GM19023 (cell line): ENCODE measurements around the gene TAB2.
"Not testable (repeated sequence)": the region's sequence is repeated elsewhere in the genome, so short reads cannot be mapped to it uniquely, and the experiment has no call there.

ENCODE experiments used
- ATAC-seq: cut with Tn5 transposase; IDR thresholded peaks from one replicate; pipeline ENCODE4 v1.9.1; 2021; ENCODE audit warnings: mild to moderate bottlenecking, moderate library complexity; ENCODE audit not compliant: unreplicated experiment

Gene TAB2

DNA sequence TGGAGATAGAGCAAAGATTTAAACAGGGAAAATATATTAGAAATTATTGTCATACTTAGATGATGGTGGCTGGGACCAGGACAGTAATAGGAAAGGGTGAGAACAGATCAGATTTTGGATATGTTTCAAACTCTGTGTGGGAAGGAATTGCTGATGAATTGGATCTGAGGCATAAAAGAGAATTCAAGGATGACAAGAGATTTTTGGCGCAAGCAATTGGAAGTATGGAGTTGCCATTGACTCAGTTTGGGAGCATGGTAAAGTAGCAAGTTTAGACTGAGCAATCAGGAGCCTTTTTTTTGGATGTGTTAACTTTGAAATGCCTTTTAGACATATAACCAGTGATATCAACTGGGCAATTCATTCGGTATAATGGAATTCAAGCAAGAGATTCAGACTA is 14.4 kb downstream of the TAB2 start:
- no peak for ATAC-seq

DNA sequence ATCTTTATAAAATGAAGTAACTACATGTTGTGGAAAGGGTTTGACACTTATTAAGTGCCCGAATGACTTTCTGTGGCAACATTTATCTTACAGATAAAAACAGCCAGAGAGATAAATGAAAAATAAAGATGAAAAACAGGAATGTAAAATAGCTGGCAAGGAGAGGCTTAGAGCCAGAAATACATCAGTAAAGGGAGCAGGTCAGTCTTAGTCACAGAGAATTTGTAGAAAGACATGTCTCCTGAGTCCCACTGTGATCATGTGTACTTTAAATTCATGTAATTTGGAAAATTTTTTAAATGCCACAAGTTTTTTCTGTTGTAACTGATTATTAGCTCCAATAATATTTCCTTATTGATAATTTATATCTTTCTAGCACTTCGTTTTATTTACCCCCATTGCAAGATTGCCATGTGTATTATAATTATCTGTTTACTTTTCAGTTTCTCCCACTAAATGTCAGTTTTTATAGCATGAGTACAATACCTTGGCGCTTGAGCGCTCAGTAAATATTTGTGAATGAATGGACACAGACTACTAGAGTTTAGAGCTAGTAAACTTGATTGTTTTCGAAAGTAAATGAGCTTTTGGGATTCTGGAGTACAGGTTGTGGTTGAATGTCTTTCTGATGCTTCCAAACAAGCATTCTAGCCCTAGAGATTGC is 15.2 kb downstream of the TAB2 start:
- ATAC-seq = no peak

DNA sequence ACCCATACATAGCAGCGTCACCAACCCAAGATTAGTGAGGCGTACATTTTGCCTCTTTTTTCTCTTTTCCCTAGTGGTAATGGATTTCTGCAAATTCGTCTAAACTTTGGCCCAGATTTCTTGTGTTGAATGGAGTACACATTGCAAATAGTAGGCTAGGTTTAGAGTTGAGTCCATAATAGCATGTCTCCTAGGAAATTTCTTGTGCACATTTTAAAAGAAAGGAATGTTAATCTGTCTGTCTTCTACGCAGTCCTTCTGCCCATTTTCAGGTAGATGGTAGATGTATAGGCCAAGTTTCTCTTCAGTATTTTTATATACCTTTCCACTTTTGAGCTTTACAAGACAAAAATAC is 15.7 kb downstream of the TAB2 start:
- ATAC-seq = no peak

DNA sequence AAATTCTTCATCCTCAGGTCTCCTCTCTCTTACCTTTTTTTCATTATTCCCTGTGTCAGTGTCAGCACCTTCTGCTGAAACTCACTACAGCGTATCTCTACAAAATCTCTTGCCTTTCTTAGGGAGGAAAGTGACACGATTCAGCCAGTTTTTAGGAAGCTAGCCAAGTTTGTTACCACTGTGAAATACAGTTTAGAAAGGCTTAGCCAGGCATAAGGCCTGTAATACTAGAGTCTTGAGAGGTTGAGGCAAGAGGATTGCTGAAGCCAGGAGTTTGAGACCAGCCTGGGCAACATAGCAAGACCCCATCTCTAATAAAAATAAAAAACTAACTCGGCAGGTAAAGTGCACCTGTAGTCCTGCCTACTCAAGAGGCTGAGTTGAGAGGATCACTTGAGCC is 16.7 kb downstream of the TAB2 start:
- no peak for ATAC-seq

DNA sequence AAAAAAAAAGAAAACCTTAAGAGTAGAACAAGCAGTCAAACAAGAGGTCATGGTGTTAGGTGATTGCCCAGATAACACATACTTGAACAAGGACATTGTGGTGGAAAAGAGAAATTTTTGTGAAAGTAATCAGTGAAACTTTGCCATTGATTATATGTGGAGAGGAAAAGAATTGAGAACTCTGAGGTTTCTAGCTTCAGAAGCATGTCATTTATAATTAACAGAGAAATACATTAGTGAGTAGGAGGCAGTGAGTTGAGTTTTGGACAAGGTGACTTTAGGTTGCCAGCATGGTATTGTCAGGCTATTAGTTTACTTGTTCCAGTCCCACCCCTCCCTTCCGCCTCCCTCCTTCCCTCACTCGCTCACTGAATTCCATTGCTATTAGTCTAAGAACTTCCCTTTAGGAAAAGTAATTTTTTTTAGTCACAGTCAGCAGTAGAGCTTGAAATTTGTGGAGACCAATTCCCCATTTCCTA is 17.2 kb downstream of the TAB2 start:
- no peak for ATAC-seq

DNA sequence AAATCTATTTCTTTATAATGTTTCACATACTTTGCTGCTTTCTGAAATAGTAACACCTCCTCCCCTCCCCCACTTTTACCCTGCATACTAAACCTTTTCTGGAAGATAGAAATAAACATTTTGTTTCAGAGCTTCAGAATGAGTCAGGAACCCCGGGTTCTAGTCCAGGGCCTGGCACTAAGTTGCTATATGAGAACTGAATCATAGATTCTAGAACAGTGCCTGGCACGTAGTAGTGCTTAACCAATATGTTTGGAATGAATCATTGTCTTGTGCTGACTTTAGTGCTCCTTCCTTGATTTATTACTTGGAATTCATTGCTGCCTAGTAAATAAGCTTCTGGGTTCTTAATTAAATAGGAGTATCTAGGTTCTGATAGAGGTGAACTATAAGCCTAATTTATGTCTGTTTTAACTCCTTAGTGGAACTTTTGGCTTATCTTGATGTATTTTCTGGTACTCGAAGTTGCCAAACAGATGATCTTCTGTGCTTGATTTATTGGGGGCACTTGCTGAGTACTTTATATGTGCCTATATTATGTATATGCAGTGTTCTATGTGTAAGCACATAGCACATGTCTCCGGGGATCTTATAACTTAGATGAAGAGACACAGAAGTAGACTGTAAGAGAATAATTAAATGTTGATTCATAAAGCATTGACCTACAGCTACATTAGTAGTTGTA is 18.6 kb downstream of the TAB2 start:
- ATAC-seq = no peak

DNA sequence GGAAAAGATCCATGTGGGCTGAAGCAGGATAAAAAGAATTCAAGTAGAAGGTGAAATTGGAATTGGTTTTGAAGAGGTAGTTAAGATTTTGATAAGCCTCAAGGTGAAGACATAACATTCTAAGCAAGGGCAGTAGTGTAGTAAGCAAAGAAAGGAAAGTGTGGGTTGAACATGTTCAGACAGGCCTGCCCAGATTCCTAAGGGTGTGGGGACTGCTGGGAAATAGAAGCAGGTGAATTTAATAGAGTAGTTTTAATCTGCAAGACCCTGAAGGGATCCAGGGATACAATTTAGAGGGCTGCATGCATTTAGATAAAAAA is 19.1 kb downstream of the TAB2 start:
- ATAC-seq = no peak

DNA sequence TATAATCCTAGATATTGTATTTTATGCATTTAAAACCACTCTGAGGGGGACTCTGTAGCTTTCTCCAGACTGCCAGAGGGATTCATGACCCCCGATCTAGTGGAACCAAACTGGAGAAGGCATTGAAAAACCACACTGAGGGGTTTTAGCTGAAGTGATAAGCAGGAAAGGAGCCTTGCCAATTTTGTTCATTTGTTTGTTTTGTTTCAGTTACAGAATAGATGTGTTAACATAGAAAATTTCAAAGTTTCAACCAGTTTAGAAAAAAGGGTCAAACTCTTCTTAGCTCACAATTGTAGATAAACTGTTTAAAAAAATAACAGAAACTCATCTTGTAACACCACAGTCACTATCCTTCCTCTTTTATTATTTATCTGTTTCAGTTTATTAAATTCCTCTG is 19.8 kb downstream of the TAB2 start:
- no peak for ATAC-seq

DNA sequence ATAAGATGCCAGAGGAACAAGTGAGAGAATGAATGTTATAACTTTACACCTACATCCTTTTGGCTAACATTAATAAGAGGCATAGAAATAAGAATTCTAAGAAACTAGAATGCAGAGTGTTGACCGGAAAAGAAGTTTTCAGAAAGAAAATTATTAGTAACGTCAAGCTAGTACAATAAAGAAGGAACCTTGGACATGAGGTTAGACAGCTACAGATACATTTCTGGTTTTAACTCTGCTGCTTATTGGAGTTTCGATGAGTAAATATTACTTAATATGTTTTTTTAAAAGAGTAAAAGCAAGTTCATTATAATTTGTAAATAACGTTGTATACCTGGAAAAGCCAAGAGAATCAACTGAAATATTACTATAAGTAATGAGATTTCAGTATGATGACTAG is 22.7 kb downstream of the TAB2 start:
- ATAC-seq = no peak

DNA sequence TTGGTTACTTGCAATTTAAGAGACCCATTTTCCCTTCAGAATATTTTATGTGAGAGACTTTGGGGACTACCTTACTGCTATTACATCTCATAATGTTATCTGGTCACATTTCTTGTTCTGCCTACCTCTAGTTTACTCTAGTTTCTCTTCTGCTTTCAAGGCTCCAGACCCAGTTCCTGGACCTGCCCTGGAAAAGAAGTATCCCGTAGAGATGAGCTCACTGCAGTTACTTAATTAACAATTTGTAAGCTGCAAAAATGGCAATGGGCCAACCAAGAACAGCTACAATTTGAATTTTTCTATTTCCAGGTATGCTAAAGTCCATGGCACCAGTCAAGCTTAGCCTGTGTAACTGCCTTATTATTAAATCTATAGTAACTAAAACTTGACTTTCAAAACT is 25.0 kb downstream of the TAB2 start:
- peak; percentile 69 for ATAC-seq

DNA sequence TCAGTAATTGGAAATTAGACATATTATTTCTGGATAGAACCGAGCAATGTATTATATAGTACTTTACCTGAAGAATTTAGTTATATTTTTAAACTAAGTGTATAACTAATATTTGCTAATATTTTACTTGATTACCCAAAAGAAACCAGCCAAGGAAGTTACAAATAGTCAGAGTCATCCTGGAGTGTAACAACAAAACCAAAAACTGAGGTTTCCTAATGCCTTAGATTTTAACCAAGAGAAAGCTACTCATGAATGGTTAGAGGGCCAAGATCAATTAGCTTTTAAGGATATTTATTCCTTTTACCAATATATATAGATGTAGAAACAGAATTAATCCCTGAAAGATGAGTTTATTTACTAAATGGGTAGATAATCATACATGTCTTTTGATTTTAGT is 26.0 kb downstream of the TAB2 start:
- ATAC-seq = no peak

DNA sequence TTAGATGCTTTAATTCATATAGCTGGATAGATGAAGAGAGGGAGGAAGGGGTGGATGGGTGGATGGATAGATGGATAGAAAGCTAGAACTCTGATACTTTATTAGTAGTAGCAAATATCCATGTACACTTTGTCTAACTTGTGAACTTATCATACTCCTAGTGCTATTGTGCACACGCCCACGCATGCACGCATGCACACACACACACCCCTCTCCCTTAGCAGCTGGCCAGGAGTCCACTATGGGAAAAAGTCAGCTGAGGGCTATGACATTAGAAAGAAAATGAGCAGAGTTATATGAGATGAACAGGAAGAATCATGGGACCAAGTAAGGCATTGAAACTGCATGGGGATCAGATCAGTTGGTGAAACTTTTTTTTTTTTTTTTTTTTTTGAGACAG is 28.6 kb downstream of the TAB2 start:
- ATAC-seq = no peak

DNA sequence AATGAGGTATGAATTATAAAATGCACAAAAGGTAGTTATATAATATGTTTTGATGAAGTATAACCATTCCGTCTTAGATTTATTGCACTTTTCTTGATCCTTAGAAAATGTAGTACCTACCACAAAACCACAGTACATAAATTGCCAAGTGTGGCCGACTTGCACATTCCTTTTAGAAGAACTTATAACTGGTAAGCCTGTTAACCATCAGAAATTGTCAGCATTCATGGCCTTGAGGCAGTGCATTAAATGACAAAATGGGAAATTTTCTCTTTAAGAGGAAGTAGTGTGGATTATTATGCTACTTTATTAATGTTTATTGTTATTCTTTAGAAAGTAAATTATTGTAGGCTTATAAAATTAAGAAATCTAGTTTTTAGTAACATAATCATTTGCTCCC is 29.6 kb downstream of the TAB2 start:
- no peak for ATAC-seq

DNA sequence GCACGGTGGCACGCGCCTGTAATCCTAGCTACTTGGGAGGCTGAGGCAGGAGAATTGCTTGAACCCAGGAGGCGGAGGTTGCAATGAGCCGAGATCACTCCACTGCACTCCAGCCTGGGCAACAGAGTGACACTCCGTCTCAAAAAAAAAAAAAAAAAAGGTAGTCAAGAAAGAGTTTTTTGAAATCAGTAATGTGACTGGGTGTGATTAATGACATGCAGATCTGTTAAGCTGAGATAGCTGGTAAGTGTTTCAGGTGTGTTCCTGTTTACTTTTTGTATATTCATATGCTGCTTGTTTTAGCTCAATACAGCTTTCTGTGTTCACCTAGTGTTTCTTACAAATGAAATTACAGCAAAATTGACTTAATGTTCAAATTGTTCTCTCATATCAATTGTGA is 31.8 kb downstream of the TAB2 start:
- not testable (repeated sequence) for ATAC-seq

DNA sequence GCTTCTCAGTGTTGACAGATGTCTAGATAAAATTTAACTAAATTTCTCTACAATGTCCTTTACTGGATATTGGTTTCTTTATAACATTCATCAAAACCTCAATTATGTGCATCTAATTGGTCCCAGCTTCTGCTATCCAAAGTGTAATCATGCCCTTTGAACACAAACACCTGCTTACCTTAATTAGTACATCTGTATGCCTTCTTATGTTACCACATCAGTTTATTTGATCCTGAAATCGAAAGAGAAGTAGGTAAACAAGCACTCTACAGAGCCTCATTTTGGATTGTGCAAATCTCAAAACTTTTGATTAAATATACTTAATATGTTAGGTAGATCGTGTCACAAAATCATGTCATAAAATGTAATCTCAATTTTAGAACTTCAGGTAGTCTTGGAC is 36.5 kb downstream of the TAB2 start:
- ATAC-seq = no peak

DNA sequence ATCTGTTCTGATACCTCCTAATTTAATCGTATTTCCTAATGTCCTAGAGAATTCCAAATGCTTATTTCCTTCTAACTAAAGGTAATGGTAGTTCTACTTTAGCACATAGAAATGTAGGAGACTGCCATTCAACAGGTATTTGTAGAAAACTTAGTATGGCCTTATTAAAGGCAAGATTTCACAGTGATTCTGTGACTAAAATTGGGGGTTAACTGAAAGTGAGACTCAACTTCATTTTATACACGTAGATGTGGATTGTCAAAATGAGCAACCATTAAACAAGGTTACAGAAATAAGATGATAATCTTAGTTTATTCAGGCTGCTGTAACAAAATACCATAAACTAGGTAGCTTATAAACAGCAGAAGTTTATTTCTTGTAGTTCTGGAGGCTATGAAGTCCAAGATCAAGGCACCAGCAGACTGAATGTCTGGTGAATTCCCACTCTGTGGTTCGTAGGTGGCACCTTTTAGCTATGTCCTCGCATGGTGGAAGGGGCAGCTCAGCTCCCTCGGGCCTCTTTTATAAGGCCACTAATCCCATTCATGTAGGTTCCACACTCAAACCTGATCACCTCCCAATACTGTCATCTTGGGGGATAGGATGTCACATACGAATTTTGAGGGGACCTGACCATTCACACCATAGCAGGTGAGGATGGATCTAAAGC is 38.7 kb downstream of the TAB2 start:
- no peak for ATAC-seq

DNA sequence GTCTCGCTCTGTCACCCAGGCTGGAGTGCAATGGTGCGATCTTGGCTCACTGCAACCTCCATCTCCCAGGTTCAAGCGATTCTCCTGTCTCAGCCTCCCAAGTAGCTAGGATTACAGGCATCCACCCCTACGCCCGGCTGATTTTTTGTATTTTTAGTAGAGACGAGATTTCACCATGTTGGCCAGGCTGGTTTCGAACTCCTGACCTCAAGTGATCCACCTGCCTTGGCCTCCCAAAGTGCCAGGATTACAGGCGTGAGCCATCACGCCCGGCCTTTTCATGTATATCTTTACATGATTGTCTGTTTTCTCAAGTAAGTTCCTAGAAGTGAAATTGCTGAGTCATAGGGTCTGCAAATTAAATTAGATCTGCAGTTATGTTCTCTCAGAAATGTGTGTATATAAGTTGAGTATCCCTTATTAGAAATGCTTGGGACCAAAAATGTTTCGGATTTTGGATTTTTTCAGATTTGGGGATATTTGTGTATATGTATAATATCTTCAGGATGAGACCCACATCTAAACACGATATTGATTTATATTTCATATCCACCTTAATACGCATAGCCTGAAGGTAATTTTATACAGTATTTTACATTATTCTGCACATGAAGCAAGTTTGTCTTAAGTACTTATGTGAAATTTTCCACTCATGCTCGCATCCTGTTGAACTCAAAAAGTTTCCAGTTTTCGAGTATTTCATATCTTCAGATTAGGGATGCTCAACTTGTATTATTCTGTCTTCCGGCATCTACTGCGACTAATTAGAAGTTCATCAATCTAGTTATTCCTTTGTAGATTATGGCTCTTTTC is 40.4 kb downstream of the TAB2 start:
- no peak for ATAC-seq

DNA sequence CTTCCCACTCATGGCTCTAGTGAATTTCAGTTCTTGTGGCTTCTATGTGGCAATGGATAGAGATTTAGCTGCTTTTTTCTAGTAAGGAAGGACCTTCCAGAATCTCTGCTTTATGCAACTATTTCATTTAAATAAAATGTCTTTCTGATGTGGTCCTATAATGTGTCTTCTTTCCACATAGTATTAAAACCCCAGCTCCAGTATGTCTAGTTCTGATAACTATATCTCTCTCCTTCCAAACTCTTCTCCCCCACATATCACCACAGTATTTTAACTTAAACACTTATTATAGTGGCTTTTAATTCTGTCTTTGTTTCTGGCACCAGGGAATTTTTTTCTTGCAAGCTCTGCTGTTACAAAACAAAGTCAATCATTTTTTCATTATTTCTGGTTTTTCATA is 41.9 kb downstream of the TAB2 start:
- no peak for ATAC-seq

DNA sequence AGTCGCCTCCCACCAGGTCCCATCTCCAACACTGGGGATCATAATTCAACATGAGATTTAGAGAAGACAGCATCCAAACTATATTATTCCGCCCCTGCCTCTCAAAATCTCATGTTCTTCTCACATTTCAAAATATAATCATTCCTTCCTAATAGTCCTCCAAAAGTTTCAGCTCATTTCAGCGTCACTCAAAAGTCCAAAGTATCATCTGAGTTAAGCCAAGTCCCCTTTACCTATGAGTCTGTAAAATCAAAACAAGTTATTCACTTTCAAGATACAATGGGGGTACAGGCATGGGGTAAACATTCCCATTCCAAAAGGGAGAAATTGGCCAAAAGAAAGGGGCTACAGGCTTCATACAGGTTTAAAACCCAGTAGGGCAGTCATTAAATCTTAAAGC is 43.0 kb downstream of the TAB2 start:
- ATAC-seq = no peak

DNA sequence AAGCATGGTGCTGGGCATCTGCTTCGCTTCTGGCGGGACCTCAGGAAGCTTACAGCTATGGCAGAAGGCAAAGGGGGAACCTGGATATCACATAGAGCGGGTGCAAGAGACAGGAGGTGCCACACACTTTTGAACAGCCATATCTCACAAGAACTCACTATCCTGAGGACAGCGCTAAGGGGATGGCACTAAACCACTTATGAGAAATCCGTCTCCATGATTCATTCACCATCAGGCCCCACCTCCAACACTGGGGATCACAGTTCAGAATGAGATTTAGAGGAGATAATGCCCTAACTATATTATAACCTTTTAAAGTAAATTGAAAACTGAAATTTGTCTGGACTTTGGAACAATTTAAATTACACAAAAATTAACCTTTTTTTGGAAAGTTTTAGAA is 44.8 kb downstream of the TAB2 start:
- no peak for ATAC-seq

DNA sequence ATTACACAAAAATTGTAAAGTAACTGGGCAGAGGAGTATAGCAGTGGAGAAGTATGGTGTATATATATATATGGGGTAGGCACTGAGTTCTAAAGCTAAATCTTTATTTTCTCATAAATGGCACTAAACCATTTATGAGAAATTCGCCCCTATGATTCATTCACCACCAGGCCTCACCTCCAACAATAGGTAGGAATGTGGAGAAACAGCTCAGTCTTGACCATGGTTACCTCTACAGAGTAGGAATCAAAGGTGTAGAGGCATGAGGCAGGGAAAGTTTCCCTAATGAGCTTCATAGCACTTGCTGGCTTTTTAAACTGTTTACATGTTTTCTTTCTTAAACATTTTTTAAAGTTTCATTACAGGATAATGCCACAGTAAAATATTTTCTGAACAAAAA is 45.6 kb downstream of the TAB2 start:
- no peak for ATAC-seq

DNA sequence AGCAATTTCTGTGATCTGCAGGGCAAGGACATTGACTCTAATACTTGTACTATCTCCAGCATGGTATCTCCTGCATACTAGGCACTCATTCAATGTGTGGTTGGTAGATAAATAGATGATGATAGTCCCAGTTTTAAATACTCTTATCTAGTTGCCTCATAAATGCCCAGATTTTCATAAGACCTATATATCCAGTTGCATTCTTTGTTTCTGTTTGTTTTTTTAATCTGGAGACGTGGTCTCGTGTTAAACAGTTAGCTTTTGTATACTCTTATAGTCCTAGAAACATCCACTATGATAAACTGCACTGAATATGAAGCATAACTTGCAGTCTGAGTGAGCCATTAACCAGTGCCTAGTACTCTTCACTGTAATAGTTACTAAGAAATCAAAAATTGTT is 47.0 kb downstream of the TAB2 start:
- no peak for ATAC-seq
